Measurements from ENCODE around the gene EFCAB6. TPM values are rescaled to one million over a fixed set of nuclear protein-coding genes. Genes with fewer than 3 reads are reported as not detected.
A peak's percentile ranks its signal among the peaks of the same experiment; 100 is the strongest.

Gene EFCAB6
- total and polyA plus RNA-seq, 2 of the 13 experiments (the other 11 are each of a cell fraction or from before 2014, with no cell fraction given) = not detected

GRCh38 chr22:43736651-43737050 lies 75.5 kb downstream of the EFCAB6 start:
- POLR2A ChIA-PET = no interaction called here
- 21% methylated on average over 7 of the region's 7 CpGs for WGBS (ENCODE audit: low lambda C conversion rate)
- H3K79me2 ChIP-seq (ENCODE audit: insufficient read depth, low read length) = no peaks in the 10 kb centered on the region
- intact Hi-C loops (cut with micrococcal nuclease; ENCODE audit: unreplicated experiment) = no loop called here
- no TSS peak for BruUV-seq (replicated peaks)
- CTCF ChIA-PET (ENCODE audit: low intra/inter-chr PET ratio, low total read pairs) = no interaction called here
- DNase-seq (ENCODE audit: low spot score) (no peak), ATAC-seq (no peak), FAIRE-seq (no peak)
- H3K9me3 ChIP-seq (ENCODE audit: low read length) = peaks cover 11% of the 10 kb centered on the region; the same call in 1 of the 2 replicates
- no peak overlapping the region for H3K27ac ChIP-seq (ENCODE audit: extremely low read length, insufficient read depth, low read length)
- no peak overlapping the region for H3K4me2 ChIP-seq (ENCODE audit: low read depth, low read length)
- no peak overlapping the region for H2AFZ ChIP-seq (ENCODE audit: low read length)
- TF ChIP-seq ZGPAT (CRISPR knock-in tag; IDR thresholded peaks at IDR 0.05) (no peak), ZSCAN9 (CRISPR knock-in tag; IDR thresholded peaks at IDR 0.05; ENCODE audit: borderline replicate concordance) (no peak), AGO2 (optimal IDR thresholded peaks at IDR 0.05; ENCODE audit: low read depth, low read length) (no peak), ZNF335 (CRISPR knock-in tag; IDR thresholded peaks at IDR 0.05) (no peak), ARID2 (CRISPR knock-in tag; IDR thresholded peaks at IDR 0.05; ENCODE audit: borderline replicate concordance) (no peak), ZNF143 (CRISPR knock-in tag; IDR thresholded peaks at IDR 0.05) (no peak), HIVEP1 (CRISPR knock-in tag; IDR thresholded peaks at IDR 0.05) (no peak), MIER3 (CRISPR knock-in tag; IDR thresholded peaks at IDR 0.05; ENCODE audit: borderline replicate concordance) (no peak), MAFF (IDR thresholded peaks at IDR 0.05; ENCODE audit: low read depth, low read length) (peak; percentile 79), RFXAP (CRISPR knock-in tag; IDR thresholded peaks at IDR 0.05; ENCODE audit: borderline replicate concordance) (no peak), ZNF33B (CRISPR knock-in tag; IDR thresholded peaks at IDR 0.05) (no peak), ZNF550 (CRISPR knock-in tag; IDR thresholded peaks at IDR 0.05; ENCODE audit: borderline replicate concordance) (no peak), MAFK (conservative IDR thresholded peaks at IDR 0.05 in 1 of 2, IDR thresholded peaks at IDR 0.05 in 1 of 2; ENCODE audit: low read length in 2 of 2) (peak; percentile 73 to 90)
- TF ChIP-seq, protein P1, sequence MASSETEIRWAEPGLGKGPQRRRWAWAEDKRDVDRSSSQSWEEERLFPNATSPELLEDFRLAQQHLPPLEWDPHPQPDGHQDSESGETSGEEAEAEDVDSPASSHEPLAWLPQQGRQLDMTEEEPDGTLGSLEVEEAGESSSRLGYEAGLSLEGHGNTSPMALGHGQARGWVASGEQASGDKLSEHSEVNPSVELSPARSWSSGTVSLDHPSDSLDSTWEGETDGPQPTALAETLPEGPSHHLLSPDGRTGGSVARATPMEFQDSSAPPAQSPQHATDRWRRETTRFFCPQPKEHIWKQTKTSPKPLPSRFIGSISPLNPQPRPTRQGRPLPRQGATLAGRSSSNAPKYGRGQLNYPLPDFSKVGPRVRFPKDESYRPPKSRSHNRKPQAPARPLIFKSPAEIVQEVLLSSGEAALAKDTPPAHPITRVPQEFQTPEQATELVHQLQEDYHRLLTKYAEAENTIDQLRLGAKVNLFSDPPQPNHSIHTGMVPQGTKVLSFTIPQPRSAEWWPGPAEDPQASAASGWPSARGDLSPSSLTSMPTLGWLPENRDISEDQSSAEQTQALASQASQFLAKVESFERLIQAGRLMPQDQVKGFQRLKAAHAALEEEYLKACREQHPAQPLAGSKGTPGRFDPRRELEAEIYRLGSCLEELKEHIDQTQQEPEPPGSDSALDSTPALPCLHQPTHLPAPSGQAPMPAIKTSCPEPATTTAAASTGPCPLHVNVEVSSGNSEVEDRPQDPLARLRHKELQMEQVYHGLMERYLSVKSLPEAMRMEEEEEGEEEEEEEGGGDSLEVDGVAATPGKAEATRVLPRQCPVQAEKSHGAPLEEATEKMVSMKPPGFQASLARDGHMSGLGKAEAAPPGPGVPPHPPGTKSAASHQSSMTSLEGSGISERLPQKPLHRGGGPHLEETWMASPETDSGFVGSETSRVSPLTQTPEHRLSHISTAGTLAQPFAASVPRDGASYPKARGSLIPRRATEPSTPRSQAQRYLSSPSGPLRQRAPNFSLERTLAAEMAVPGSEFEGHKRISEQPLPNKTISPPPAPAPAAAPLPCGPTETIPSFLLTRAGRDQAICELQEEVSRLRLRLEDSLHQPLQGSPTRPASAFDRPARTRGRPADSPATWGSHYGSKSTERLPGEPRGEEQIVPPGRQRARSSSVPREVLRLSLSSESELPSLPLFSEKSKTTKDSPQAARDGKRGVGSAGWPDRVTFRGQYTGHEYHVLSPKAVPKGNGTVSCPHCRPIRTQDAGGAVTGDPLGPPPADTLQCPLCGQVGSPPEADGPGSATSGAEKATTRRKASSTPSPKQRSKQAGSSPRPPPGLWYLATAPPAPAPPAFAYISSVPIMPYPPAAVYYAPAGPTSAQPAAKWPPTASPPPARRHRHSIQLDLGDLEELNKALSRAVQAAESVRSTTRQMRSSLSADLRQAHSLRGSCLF (CRISPR knock-in tag; IDR thresholded peaks at IDR 0.05; ENCODE audit: borderline replicate concordance) = no peak
- TF ChIP-seq, protein P2, sequence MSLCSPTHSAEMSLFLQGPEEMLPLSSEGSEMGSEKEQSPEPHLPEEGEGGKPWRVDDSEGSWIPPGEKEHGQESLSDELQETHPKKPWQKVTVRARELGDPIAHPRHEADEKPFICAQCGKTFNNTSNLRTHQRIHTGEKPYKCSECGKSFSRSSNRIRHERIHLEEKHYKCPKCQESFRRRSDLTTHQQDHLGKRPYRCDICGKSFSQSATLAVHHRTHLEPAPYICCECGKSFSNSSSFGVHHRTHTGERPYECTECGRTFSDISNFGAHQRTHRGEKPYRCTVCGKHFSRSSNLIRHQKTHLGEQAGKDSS (CRISPR knock-in tag; IDR thresholded peaks at IDR 0.05; ENCODE audit: borderline replicate concordance, low read depth) = no peak
- no peak overlapping the region for H3K4me3 ChIP-seq (replicated peaks in 1 of 3; ENCODE audit: insufficient read depth in 1 of 3, low read depth in 2 of 3, low read length in 3 of 3)
- in situ Hi-C loops (cut with HindIII; ENCODE audit: extremely low pct_ligation_motif_present, low pct_unique_long_range_greater_than_20kb) = no loop called here
- H3K9ac ChIP-seq (ENCODE audit: insufficient read depth, low read depth, low read length) = no peak overlapping the region
- H4K20me1 ChIP-seq (ENCODE audit: insufficient read depth, low read length) = no peaks in the 10 kb centered on the region
- H3K4me1 ChIP-seq (ENCODE audit: insufficient read depth, low read length) = no peaks in the 10 kb centered on the region
- H3K27me3 ChIP-seq (ENCODE audit: control insufficient read depth in 1 of 2, insufficient read depth in 2 of 2, low read length in 2 of 2) = peaks cover 0 to 31% of the 10 kb centered on the region in 2 experiments; a peak in 4 of 5 replicates
- H3K36me3 ChIP-seq (replicated peaks in 1 of 2; ENCODE audit: control insufficient read depth in 1 of 2, insufficient read depth in 2 of 2, low read length in 2 of 2) = no peaks in the 10 kb centered on the region

Measured in HepG2 (cell line).